COR-L47 (cell line): ENCODE results near the gene TASP1.
"Not testable (repeated sequence)": the region's sequence is repeated elsewhere in the genome, so short reads cannot be mapped to it uniquely, and the experiment has no call there.

Experiments used
- DNase-seq: peaks from one replicate; lab custom pipeline; 2025; lab: John Stamatoyannopoulos, UW

Gene TASP1

DNA sequence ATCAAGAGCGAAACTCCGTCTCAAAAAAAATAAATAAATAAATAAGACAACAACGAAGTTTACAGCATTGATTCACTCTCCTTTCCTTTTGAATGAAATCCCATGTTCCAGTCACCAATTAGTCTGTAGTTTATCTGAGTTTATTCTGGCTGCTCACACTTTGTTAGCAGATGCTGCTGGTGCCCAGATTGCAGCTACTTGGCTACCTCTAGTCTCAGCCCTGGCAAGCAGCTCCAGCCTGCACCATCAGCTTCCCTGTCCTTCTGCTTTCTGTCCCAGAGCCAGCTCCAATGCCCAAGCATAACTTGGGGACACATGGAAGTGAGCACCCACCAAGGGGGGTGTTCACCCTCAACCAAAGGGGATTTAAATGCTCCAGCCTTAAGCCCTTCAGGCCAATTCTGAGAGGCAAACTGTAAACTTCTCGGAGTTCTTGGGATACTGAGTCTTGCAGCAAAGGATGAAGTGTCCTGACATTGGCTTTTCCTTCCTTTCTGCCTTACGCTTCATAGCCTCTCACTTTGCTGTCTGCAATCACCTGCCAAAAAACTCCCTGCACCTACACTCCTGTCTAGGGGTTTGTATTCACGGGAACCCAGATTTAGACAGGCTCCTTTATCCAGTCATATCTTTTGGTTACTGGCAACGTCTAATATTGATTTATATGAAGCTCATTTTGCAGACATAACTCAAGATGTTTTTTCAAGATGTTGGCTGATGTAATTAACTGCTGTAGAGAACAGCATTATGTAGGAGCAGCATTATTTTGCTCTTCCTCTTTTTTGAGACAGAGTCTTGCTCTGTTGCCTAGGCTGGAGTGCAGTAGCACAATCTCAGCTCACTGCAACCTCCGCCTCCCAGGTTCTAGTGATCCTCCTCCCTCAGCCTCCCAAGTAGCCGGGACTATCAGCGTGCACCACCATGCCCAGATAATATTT lies 9.8 kb upstream of the TASP1 start:
- no peak for DNase-seq

- no peak for DNase-seq
Measured at GRCh38 chr20:13644010-13644409, 5.3 kb upstream of the TASP1 start.

DNA sequence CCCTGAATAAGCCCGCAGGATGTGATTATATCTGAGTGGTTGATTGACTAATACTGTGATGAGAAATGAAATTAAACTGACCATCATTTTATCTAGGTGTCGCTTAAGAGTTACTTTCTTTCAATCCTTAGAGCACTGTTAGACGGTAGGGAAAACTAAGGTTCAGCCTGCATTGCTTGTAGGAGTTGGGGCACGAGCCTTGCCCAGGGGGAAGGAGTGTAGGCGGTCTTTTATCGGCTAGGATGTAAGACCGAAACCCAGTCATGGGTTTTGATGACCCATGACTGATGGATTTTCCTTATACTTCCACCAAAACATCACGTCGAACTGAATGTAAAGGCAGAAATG lies 392 bp upstream of the TASP1 start:
- no peak for DNase-seq

DNA sequence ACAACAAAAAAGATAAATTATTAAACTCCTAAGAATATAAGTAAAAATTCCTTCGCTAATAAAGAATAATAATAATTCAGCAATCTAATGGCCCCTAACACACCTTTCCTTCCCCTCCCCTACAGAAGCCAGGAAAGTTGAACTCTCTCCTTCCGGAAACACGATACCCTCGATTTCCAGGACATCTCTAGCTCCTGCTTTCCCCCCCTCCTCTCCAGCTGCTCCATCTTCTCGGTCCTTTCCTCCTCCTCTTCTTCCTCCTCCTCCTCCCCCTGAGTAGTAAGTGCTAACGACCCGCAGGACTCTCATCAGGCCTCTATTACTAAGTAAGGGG lies 603 bp downstream of the TASP1 start:
- no peak for DNase-seq

- DNase-seq = no peak
Measured at GRCh38 chr20:13632431-13632830, 6.3 kb downstream of the TASP1 start.

- not testable (repeated sequence) for DNase-seq
Measured at GRCh38 chr20:13627525-13627924, 11.2 kb downstream of the TASP1 start.

DNA sequence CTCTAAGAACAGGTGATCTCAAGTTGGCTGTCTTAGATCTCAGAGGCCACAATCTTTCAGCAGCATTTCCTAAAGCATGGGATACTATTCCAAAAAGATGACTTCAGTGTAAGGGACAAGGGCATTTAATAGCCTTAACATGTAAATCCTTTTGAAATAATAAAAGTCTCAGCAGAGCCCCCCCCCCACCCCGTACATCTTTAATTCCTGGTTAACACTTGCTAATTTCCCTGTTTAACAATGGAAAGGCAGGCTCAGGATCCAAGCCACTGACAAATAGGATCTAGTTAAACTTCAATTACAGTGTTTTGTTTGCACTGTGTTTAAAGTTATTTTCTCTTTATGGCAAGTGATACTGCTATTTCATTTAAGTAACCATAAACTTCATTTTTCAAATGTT lies 12.0 kb downstream of the TASP1 start:
- no peak for DNase-seq

- DNase-seq = no peak
Measured at GRCh38 chr20:13625304-13625979, 13.3 kb downstream of the TASP1 start.

GRCh38 chr20:13619415-13619814 lies 19.3 kb downstream of the TASP1 start:
- not testable (repeated sequence) for DNase-seq

DNA sequence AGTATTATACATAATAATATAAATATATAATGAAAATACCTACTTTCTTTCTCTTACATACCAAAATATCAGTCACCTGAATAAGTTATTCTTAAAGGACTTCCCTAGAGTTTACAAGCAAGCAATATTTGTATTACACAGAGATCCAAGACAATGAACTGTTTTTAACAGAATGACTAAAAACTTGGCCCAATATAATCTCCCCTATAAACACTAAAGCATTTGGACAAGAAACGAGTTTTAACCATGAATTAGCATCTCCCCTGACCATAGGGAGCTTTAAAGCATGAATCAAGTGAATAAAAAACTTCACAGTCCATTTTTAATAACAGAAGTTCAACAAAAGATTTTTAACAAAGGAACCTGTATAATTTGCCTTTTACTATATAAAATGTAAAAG lies 20.3 kb downstream of the TASP1 start:
- not testable (repeated sequence) for DNase-seq

- not testable (repeated sequence) for DNase-seq
Measured at GRCh38 chr20:13617585-13617984, 21.1 kb downstream of the TASP1 start.

DNA sequence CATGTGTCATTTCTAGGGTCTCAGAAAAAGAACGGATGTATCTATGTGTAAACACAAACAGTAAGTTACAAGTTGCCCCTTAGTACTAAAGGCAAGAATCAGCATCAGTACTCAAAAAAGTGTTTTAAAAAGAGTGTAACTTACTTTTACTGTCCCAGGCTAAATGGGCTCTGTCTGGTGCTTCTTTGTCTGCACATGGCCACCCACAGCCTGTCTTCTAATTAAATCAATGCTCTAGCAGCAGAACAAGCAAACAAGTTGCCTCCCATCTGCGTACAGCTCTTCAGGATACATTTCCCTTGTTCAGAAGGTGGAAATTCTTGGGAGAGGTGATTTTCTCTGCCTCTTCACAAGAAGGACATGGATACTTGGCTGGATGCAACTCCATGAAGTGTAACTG lies 22.0 kb downstream of the TASP1 start:
- DNase-seq = not testable (repeated sequence)

GRCh38 chr20:13613917-13614316 lies 24.8 kb downstream of the TASP1 start:
- no peak for DNase-seq

DNA sequence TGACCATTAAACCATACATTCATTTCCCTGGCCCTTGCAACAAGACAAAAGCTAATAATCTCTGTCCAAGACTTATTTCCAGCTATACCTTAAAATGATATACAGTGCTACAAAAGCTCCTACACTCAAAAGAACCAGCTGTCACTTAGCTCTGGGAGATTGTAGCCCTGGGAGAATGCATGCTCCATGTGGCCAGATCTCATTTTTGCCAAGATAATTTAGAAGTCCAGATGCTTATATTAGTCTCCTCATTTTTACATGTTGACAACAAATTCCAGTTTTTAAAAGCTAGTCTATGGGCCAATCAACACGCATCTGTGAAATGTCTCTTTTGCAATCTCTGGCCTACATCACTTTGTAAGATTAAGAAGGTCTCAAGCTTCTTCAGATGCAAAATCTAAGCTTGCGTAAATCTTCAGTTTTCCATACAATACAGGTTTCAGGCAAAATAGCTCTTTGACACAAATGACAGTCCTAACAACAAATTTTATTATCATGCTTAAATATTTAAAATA lies 27.1 kb downstream of the TASP1 start:
- no peak for DNase-seq

- DNase-seq = no peak
Measured at GRCh38 chr20:13610184-13610583, 28.5 kb downstream of the TASP1 start.

DNA sequence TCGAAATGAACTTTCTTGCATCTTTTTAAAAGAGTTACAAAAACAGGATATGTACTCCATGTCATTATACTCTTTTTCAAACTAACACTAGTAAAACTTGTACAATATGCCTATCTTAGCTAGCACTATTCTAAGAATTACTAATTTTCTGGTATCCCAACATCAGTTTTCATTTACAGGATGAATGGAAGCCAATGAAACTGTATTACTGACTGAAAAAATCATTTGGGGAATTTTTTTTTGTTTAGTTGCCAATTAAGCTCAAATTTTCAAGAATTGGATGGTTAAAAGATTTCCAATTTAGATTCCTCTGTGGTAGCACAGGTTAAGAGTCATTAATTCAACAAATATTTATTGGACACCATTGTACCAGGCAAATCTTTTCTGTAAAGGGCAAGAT lies 30.7 kb downstream of the TASP1 start:
- no peak for DNase-seq

DNA sequence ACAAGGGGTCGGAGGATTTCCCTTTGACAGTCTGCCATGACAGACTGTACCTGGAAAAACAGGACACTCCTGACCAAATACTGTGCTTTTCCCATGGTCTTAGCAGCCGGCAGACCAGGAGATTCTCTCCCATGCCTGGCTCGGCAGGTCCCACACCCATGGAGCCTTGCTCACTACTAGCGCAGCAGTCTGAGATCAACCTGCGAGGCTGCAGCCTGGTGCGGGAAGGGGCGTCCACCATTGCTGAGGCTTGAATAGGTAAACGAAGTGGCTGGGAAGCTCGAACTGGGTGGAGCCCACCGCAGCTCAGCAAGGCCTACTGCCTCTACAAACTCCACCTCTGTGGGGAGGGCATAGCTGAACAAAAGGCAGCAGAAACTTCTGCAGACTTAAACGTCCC lies 45.3 kb downstream of the TASP1 start:
- DNase-seq = not testable (repeated sequence)

- DNase-seq = no peak
Measured at GRCh38 chr20:13588049-13588448, 50.7 kb downstream of the TASP1 start.

DNA sequence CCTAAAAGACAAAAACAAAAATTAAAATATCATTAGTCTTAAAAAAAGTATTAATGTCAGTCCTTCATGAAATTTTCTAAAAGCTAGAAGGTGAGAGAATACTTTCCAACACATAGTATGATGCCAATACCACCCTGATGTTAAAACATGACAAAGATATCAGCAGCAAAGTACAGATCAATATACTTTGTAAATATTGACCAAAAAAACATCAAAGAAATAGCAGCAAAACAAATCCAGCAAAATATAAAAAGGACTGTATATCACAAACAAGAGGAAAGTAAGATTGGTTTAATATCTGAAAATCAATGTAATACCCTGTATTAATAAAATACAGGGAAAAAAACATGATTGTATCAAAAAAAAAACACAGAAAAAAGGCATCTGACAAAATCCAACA lies 51.4 kb downstream of the TASP1 start:
- no peak for DNase-seq

GRCh38 chr20:13586133-13586532 lies 52.6 kb downstream of the TASP1 start:
- no peak for DNase-seq

- DNase-seq = no peak
Measured at GRCh38 chr20:13581451-13581850, 57.3 kb downstream of the TASP1 start.

GRCh38 chr20:13580707-13581106 lies 58.0 kb downstream of the TASP1 start:
- DNase-seq = no peak

DNA sequence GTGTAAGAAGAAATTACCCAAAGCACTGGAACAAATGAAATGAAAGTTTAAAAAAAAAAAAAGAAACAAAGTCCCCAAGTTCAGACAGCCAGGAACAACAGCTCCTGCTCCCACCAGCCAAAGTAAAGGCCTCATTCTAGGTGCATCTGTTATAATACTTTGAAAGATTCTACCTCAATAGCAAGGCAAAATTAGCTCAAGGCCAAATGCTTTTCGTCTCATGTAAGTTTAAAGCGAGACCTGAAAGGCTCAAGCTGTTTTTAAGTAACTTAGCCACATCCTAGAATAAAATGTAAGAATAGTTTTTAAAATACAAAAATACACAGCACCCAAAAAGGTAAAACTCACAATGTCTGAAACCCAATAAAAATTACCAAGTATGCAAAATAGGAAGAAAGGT lies 64.7 kb downstream of the TASP1 start:
- no peak for DNase-seq
